Pericardium fibroblast (primary cell): ENCODE measurements around the gene SIGMAR1. TPM values are rescaled to one million over a fixed set of nuclear protein-coding genes. Genes with fewer than 3 reads are reported as not detected.

Experiments used
- total RNA-seq: library from RNA; depleted of rRNA; stranded (reverse); fragments of >200 nt; gene quantifications from 2 replicates; pipeline ENCODE4 v1.2.3, GENCODE V29; 2015

SIGMAR1 gene
- 147 and 176 TPM in 2 replicates for total RNA-seq

DNA sequence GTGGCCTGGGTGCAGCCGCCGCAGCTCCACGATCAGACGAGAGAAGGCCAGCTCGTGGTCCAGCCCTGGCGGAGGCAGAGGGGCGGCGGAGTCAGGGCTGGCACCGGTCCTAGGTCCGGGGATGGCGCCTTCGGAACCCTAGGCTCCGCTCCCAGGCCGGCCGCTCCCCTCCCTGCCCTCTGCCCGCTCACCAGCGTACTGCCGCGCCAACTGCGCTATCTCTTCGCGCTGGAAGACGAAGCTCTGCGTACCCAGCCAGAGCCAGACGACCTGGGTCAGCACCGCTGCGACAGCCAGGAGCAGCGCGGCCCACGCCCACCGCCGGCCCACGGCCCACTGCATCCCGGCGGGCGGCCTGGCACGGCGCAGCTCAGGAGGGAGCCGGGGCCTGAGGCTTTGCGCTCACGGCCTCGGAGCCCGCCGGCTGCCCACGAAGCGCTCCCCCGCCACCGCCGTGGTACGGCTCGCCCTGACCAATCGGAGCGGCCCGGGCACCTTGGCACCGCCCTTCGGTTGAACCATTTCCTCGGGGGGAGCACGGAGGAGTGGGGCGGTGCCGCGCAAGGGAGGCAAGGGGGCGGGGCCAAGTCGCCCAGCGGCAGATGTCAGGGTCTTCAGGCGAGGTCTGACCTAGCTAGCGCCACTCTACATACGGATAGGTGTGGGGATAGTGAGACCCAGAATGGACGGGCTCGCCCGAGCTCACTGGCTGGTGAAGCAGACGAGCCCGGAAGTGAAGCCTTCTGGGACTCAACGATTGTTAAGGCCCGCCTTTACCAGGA, at the start of gene SIGMAR1:
SIGMAR1 (minus strand) TSS at position 432 of the 782 bp plus-strand sequence; CDS start at position 342, 90 bp downstream.

DNA sequence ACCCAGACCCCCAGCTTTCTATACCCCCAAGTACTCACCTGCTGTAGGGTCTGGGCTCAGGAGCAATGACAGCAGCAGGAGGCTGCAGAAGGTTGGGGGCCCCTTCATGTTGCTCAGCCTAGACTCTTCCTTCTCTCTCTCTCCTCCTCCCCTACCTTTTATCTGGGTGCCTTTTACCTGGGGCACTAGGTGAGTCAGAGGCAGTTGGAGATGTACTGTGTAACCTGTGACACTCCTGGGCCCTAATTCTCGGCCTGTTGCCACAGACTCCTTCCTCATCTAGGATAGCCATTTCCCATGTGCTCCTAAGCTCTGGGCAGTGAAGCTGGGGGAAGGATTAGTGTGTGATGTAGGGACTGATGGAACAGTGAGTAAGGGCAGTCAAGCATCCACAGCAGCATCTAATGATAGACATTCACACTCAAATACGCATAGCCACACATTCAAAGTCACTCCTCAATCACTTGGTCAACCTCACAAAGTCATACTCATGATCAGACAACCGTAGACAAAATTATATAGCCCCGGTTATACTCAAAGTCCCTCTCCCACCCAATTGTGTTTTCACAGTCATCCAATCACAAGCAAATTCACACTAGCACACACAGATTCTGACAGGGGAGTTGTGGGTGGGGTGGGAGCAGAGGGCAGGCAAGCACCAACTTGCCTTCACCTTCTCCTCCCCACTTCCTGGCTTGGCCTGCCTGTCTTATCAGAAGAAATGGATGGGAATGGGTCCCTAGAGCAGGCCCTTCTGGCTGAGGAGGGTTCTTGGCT, 25.1 kb upstream of the SIGMAR1 start, which contains the start of gene CCL27:
CCL27 (minus strand) TSS at position 132 of the 777 bp plus-strand sequence; CDS start at position 108, 24 bp downstream.

DNA sequence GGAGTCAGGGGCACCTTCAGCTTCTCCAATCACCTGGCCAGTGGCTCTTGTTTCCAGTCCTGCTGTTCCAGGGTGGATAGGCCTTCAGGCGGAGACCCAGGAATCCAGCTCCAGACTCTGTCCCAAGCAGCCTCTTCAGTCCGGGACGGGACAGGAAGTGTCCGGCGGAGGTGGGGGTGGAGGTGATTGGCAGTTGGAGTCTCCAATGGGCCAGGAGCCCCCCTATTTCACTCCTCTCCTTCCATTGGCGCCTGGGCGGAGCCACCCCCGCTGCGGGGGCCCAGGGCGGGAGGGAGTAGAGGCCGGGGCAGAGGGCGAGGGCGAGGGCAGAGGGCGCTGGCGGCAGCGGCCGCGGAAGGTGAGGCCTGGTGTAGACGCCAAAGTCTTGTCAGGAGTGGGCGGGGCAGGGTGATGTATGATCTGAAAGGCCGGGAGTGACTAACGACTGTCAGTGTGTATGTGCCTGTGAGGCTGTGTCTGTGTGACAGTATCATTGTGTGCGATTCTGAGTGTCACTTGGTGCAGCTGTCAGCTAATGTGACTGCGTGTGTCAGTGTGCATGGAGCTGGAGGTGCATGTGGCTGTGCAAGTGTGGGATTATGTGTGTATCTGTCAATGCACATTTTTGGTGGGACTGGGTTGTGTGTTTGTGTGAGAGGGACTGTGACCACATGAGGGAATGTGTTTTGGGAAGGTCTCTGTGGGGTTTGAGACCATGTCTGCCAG, 14.5 kb upstream of the SIGMAR1 start, which contains the start of gene IL11RA:
IL11RA (plus strand) TSS at position 310 of the 726 bp plus-strand sequence. CDS start 3,033 bp downstream, outside the sequence.

DNA sequence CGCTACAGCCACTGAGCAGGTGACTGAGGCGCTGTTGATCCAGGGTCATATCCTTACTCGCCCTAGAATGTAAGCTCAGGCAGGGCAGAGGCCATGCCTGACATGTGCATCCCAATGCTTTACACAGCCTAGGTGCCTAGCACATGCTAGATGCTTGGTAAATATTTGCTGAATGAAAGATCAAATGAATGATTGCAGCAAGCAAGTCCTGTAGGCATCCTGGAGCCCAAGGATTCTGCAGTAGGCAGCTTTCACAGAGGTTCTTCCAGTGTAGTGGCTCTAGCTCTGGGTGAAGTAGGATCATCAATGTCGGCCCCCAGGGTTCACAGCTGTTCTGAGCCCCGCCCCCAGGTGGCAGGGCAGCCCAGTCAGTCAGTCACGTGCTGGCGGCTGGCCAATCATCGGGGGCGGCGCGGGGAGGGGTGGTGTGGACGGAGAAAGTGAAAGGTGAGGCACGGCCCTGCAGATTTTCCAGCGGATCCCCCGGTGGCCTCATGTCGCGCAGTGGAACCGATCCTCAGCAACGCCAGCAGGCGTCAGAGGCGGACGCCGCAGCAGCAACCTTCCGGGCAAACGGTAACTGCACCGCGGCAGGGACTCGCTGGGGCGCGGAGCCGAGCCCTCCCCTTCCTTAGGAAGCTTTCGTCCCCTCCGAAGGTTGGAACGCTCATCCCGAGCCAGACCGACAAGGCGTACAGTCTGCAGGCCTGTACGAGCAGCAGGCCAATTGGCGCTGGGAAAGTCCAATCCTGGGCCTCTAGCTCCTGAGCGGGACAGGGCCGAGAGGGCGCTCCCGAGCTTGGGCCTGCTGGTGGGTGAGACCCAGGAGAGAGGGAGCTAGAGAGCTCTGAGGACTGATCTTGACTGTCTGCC, 8.9 kb upstream of the SIGMAR1 start, which contains the start of gene GALT:
GALT (plus strand) TSS at position 465 of the 873 bp plus-strand sequence; CDS start at position 495, 30 bp downstream.

DNA sequence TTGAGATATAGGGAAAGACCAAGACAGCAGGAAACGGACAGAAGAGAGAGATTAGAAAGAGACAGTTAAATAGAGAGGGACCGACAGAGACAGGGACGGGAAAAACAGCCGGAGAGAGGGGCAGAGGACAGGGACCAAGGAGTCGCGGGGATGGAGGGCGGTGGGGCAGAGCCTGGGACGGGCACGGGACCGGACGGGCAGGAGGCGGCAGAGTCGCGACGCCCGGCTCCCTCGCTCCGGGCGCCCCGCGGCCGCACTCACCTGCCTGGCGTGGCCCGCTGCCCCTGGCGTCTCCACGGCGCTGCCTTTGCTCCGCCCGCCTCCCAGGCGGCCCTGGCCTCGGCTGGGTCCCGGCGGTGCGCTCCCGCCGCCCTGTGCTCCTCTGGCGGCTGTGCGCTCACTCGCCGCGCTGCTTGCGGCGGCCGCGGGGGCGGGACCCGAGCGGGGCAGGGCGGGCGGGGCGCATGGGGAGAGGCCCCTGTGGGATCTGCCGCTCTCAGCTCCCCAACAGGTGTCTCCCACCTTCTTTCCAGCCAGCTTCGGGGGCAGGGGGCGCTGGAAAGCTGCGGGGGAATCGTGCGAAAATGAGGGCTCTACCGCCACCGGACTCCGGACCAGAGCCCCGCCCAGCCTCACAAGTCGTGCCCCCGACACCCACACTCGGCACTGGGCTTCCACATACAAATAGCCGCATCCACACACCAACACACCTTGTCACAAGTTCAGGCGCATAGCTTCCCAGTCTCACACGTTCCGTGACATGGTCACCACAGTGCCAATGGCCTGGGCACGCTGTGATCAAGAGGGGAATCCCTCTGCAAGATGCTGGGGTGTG, 8.7 kb downstream of the SIGMAR1 start, which contains the start of gene ARID3C:
ARID3C (minus strand) TSS at position 411 of the 835 bp plus-strand sequence. CDS start 1,052 bp downstream, outside the sequence.

DNA sequence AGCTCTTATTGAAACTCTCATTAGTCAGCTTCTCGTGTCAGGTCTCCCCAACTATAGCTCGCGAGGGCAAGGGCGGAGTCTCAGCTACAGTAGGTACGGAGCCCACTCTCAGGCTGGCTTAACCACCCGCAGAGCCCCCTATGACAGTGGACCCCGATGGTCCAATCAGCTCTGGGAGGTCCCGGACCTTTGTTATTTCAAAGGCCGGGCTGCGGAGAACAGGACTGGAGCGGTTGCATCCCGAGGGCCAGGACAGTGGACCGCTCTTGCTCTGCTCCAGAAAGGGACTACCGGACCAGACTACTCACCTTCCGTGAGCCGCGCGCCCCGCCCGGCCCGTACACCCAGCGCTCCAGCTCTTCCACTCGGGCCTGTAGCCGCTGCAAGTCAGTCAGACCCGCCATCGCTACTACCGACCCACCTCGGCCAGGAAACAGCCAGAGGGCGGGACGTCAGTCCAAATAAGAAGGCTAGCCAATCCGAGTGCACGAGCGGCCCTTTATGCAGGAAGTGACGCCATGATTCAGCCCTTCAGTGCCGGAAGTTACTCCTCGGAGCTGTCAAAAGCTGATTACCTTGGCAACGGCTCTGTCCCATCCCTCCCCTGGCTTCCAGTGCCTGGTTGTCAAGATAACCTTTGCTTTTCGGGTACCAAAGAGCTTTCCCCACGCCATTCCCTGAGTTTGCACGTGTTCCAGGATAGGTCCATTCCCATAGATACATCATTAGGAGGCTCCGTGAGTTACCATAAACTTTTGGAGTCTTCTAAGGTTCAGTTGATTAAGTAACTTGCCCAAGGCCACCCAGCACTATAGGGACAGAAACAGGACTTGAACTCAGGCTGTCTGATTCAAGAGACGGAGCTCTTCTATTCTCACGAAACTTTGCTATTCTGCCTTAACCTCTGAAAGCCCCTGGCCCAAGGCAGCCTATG, 17.3 kb downstream of the SIGMAR1 start, which contains the start of gene DCTN3:
DCTN3 (minus strand) TSS at position 435 of the 934 bp plus-strand sequence; CDS start at position 404, 31 bp downstream.

DNA sequence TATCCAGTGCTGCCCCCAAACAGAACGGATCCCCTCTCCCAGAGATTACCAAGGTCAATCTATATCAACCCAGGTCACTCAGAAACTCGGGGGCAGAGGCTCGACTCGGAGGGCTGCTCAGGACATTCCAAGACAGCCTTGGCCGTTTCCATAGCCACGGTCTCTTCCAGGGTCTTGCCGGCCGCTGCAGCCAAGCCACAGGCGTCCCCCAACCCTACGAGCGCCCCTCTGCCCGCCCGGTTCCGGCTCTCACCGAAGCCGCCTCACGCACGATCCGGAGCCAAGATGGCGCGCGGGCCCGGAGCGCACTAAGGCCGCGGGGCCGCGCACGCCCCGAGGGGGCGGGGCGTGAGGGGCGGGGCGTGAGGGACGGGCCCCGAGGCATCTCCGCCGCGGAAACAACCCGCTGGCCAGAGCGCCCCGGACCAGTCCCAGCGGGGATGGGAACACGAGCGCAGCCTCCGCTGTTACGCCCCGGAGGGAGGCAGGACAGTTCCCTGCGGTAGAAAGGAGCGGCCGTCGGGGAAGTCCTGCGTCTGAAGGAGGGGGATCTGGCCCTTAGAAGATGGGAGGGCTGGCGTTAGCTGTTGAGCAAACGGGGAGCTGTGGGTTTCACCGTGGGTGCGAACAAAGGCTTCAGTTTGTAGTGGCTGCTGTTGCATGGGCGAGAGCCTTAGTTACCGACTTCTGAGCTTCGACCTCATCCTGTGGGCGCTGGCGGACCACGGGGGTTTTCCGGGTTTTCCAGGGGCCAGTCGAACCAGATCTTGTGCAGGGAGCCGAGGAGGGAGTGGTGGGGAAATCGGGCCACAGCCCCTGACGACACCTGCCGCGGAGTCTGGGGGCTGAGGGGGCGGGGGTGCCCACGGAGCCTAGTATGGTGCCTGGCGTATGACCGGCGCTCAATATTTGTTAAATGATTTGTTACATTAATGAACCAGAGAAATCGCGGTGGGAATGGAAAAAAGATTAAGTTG, 25.5 kb downstream of the SIGMAR1 start, which contains the start of gene RPP25L:
RPP25L (minus strand) TSS at position 287 of the 977 bp plus-strand sequence. CDS start 801 bp downstream, outside the sequence.

DNA sequence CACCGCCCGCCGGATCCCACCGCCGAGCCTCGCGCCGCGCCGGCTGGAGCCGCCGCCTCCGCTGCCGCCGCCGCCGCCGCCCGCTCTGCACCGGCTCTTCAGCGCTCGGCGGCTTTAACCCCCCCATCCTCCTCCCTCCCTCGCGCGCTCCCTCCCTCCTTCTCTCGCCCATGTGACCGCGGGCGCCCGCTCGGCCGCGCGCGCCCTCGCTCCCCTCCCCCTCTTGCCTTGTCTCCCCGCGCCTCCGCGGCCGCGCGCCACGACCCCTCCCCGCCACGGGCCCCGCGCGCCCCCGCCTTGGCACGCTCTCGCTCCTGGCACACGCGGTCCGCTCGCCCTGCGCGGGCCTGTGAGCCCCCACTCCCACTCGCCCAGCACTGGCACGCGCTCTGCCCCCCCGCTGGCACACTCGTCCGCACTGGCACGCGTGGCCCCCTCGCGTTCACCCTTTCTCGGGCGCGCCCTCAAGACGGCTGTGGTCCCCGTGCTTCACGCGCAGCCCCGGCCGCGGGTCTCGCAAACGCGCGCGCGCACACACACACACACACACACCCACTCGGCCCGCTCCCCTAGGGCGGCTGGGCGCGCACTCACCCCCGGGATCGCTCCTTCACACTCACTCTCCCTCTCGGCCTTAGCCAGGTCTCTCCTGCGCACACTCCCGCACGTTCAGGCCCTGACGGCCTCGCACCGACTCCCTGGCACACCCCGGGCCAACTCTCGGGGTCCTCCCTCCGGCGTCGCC, 47.8 kb downstream of the SIGMAR1 start, which contains the start of gene CNTFR:
CNTFR (minus strand) TSS at position 89 of the 745 bp plus-strand sequence. CDS start 20,743 bp downstream, outside the sequence.

Other genes with a start within 250 kb of the SIGMAR1 start
- 8.5 and 10.6 TPM in 2 replicates for gene FAM219A, start 179.2 kb downstream of the SIGMAR1 start, total RNA-seq
- gene DNAI1, start 179.0 kb downstream of the SIGMAR1 start, total RNA-seq, result not detected in 2 replicates
- not detected in 2 replicates for gene ENHO, start 114.8 kb downstream of the SIGMAR1 start, total RNA-seq
- gene CNTFR, start 48.1 kb downstream of the SIGMAR1 start, total RNA-seq, result 0.51 and 9.9 TPM in 2 replicates
- 28.8 and 32.9 TPM in 2 replicates for gene RPP25L, start 25.7 kb downstream of the SIGMAR1 start, total RNA-seq
- 129 and 185 TPM in 2 replicates for gene DCTN3, start 17.3 kb downstream of the SIGMAR1 start, total RNA-seq
- 0.35 and 1.2 TPM in 2 replicates for gene ARID3C, start 8.7 kb downstream of the SIGMAR1 start, total RNA-seq
- gene GALT, start 8.9 kb upstream of the SIGMAR1 start, total RNA-seq, result 23.7 and 43.3 TPM in 2 replicates
- gene IL11RA, start 14.4 kb upstream of the SIGMAR1 start, total RNA-seq, result 40.8 and 72.8 TPM in 2 replicates
- gene CCL27, start 24.9 kb upstream of the SIGMAR1 start, total RNA-seq, result 0.12 TPM in 1 of 2 replicates, not detected in the other
- gene CCL19, start 53.5 kb upstream of the SIGMAR1 start, total RNA-seq, result not detected in 2 replicates
- gene CCL21, start 72.3 kb upstream of the SIGMAR1 start, total RNA-seq, result 2.6 TPM in 1 of 2 replicates, not detected in the other